CD14-positive monocyte (primary cell): ENCODE measurements around the gene RTN4R. TPM values are rescaled to one million over a fixed set of nuclear protein-coding genes. Genes with fewer than 3 reads are reported as not detected.
"Not testable (repeated sequence)": the region's sequence is repeated elsewhere in the genome, so short reads cannot be mapped to it uniquely, and the experiment has no call there.

Source experiments
- DNase-seq, 3 donors: peaks; one replicate each; pipeline ENCODE4 v3.0.0-alpha.2; 2011 to 2022
- H2AFZ ChIP-seq: 2 replicates; pipeline ENCODE4 v1.6.0; 2012; ENCODE audit warnings: mild to moderate bottlenecking, low read depth, low read length, inconsistent platforms; ENCODE audit not compliant: insufficient read depth, poor library complexity, severe bottlenecking
- H3K27ac ChIP-seq, 2 donors: 1 replicate in 1 of 2; 2 replicates in 1 of 2; pipeline ENCODE4 v1.5.1; 2012 to 2013; ENCODE audit warnings: low read length in 2 of 2, control low read depth in 1 of 2, inconsistent platforms in 1 of 2, low read depth in 1 of 2, mild to moderate bottlenecking in 1 of 2
- H3K27me3 ChIP-seq, 2 donors: one replicate each; pipeline versions ENCODE4 v1.6.0 to v1.6.1; 2011 to 2013; ENCODE audit warnings: low read length in 2 of 2; ENCODE audit not compliant: control insufficient read depth in 2 of 2, insufficient read depth in 2 of 2
- H3K36me3 ChIP-seq, 2 donors: replicated peaks in 1 of 2; 1 replicate in 1 of 2; 2 replicates in 1 of 2; pipeline versions ENCODE4 v1.5.1 to v1.6.1; 2012 to 2013; ENCODE audit warnings: low read length in 2 of 2, control low read depth in 1 of 2, inconsistent platforms in 1 of 2, mild to moderate bottlenecking in 1 of 2; ENCODE audit not compliant: insufficient read depth in 2 of 2, control insufficient read depth in 1 of 2
- H3K4me1 ChIP-seq, 2 donors: 1 replicate in 1 of 2; 2 replicates in 1 of 2; pipeline versions ENCODE4 v1.5.1 to v1.6.1; 2012 to 2013; ENCODE audit warnings: low read length in 2 of 2, control low read depth in 1 of 2, inconsistent platforms in 1 of 2, mild to moderate bottlenecking in 1 of 2, moderate library complexity in 1 of 2; ENCODE audit not compliant: insufficient read depth in 2 of 2, control insufficient read depth in 1 of 2
- H3K4me2 ChIP-seq: replicated peaks from 2 replicates; pipeline ENCODE3; 2012; ENCODE audit warnings: low read length, moderate library complexity, mild to moderate bottlenecking; ENCODE audit not compliant: poor library complexity, severe bottlenecking; ENCODE audit errors: extremely low read depth
- H3K4me3 ChIP-seq, 3 experiments: fragments of 200-600 bp in 1 of 3; sonication (generic) in 1 of 3; replicated peaks in 1 of 3; 1 replicate in 2 of 3; 2 replicates in 1 of 3; pipeline ENCODE4 v1.5.1; 2011 to 2013; ENCODE audit warnings: low read length in 3 of 3, mild to moderate bottlenecking in 3 of 3, control low read depth in 2 of 3, low read depth in 2 of 3, inconsistent platforms in 1 of 3, moderate library complexity in 1 of 3
- H3K79me2 ChIP-seq: 2 replicates; pipeline ENCODE4 v1.6.0; 2012; ENCODE audit warnings: mild to moderate bottlenecking, control low read depth, inconsistent platforms, low read length, moderate library complexity; ENCODE audit not compliant: insufficient read depth
- H3K9ac ChIP-seq: 2 replicates; pipeline ENCODE4 v1.6.0; 2017; ENCODE audit warnings: low read length, mild to moderate bottlenecking; ENCODE audit not compliant: insufficient read depth, poor library complexity, severe bottlenecking
- H3K9me3 ChIP-seq, 2 donors: replicated peaks in 1 of 2; 1 replicate in 1 of 2; 2 replicates in 1 of 2; pipeline versions ENCODE4 v1.5.1 to v1.6.1; 2012 to 2013; ENCODE audit warnings: low read length in 2 of 2, control low read depth in 1 of 2; ENCODE audit not compliant: control insufficient read depth in 1 of 2, insufficient read depth in 1 of 2
- H4K20me1 ChIP-seq: 2 replicates; pipeline ENCODE4 v1.6.0; 2012; ENCODE audit warnings: mild to moderate bottlenecking, low read length, control low read depth, moderate library complexity; ENCODE audit not compliant: insufficient read depth
- H3K27ac Mint-ChIP-seq, 7 donors: one replicate each; pipeline ENCODE4 v1.8.0; 2020; ENCODE audit warnings: mild to moderate bottlenecking in 7 of 7, mixed read lengths in 7 of 7, moderate library complexity in 6 of 7, inconsistent platforms in 2 of 7
- H3K27me3 Mint-ChIP-seq, 3 donors: one replicate each; pipeline ENCODE4 v1.8.0; 2021 to 2022; ENCODE audit warnings: low read depth in 3 of 3, mild to moderate bottlenecking in 3 of 3, mixed read lengths in 3 of 3, moderate library complexity in 3 of 3, inconsistent platforms in 1 of 3
- H3K36me3 Mint-ChIP-seq, 2 donors: one replicate each; pipeline ENCODE4 v1.8.0; 2020; ENCODE audit warnings: mixed read lengths in 2 of 2, inconsistent platforms in 1 of 2, mild to moderate bottlenecking in 1 of 2
- H3K4me1 Mint-ChIP-seq: one replicate; pipeline ENCODE4 v1.8.0; 2020; ENCODE audit warnings: mild to moderate bottlenecking, mixed read lengths
- H3K4me3 Mint-ChIP-seq, 2 donors: one replicate each; pipeline ENCODE4 v1.8.0; 2020; ENCODE audit warnings: mild to moderate bottlenecking in 2 of 2, mixed read lengths in 2 of 2, moderate library complexity in 1 of 2
- H3K9me3 Mint-ChIP-seq, 7 donors: one replicate each; pipeline ENCODE4 v1.8.0; 2020 to 2022; ENCODE audit warnings: mixed read lengths in 7 of 7, mild to moderate bottlenecking in 6 of 7, moderate library complexity in 6 of 7, inconsistent platforms in 2 of 7
- WGBS: methylation state at CpG from one replicate; pipeline ENCODE4 v1.1.5; 2013; ENCODE audit warnings: missing lambda C conversion rate; ENCODE audit not compliant: insufficient coverage; 5-methylcytosine and 5-hydroxymethylcytosine counted together
- intact Hi-C, 2 donors: fragments of 100-400 bp; cut with micrococcal nuclease; formaldehyde crosslinking; loops; one replicate each; pipeline versions ENCODE4 v1.15.0 to v1.15.1; 2023
- polyA plus RNA-seq, 3 donors: library from polyadenylated mRNA; depleted of rRNA in 1 of 3; unstranded in 2 of 3; stranded (reverse) in 1 of 3; fragments of 300-500 nt in 2 of 3; fragments of >200 nt in 1 of 3; fragmentation: Illumina TruSeq in 2 of 3; gene quantifications; 1 replicate in 2 of 3; 2 replicates in 1 of 3; pipeline ENCODE4 v1.2.3, GENCODE V29; 2012 to 2021
- TF ChIP-seq, protein P1 (sequence below): fragments of 200-600 bp; IDR thresholded peaks from one replicate; pipeline ENCODE4 v1.8.0; 2022; ENCODE audit warnings: antibody characterized with exemption, mild to moderate bottlenecking

Gene RTN4R
- polyA plus RNA-seq, 3 donors = not detected

DNA sequence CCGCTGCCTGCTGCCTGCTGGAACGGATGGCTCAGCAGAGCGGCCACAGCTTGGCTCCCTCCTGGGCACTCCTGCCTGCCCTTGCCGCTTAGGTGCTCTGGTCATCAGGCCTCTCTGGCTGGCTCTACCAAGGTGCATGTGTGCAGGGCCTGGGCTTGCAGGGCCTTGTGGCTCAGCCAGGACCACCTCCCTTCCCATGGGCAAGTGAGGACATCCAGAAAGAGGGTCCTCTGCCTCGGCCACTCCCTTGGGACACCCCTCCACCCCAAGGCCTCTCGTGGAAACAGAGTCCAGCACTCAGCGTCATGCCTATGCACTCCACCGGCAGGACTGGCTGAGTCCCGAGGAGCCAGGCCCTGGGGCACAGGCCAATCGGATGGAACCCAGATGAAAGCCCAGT is 6.3 kb upstream of the RTN4R start:
- H2AFZ ChIP-seq, H3K79me2 ChIP-seq, H3K4me3 ChIP-seq, H3K27me3 ChIP-seq, H3K27me3 Mint-ChIP-seq, H3K27ac Mint-ChIP-seq, H3K4me1 ChIP-seq, H3K36me3 Mint-ChIP-seq, H3K4me1 Mint-ChIP-seq, H3K9me3 Mint-ChIP-seq, H4K20me1 ChIP-seq, H3K36me3 ChIP-seq, H3K9me3 ChIP-seq, H3K27ac ChIP-seq, H3K9ac ChIP-seq, H3K4me2 ChIP-seq, H3K4me3 Mint-ChIP-seq, DNase-seq: not testable (repeated sequence)
- 100% methylated on average over 2 of the region's 10 CpGs for WGBS
- intact Hi-C loops = loop anchor here in 1 of 2 donors (10.0 kb wide), 1 partner anchor 1310 kb away; no protein-coding TSS in a partner anchor

DNA sequence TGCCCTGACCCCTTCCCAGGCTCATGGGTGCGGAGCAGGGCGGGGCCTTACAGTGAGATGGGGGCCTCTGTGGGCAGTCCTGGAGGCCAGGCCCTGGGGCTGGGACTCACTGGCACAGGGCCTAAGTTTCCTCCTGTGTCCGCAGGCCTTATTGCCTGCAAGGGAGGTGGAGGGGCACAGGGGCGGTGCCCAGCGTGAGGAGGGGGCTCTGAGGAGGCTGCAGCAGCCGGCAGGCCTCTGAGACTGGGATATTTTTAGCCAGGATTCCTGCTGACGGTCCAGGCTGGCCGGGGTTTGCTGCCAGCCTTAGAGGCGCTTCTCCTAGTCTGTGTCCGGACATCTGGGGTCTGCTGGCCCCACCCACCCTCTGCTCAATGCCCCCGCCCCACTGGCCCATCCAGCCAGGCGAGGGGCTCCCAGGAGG is 5.7 kb upstream of the RTN4R start:
- H3K4me3 Mint-ChIP-seq = no peak overlapping the region

More for the DNA sequence above, 5.7 kb upstream of the RTN4R start:
- Histone ChIP-seq H3K27ac (no peak overlapping the region), H3K36me3 (no peaks in the 10 kb centered on the region), H3K4me1 (no peaks in the 10 kb centered on the region), H3K4me3 (no peak overlapping the region), H3K9ac (no peak overlapping the region), H2AFZ (no peak overlapping the region), H4K20me1 (no peaks in the 10 kb centered on the region), H3K4me2 (no peak overlapping the region), H3K27me3 (no peaks in the 10 kb centered on the region), H3K9me3 (no peaks in the 10 kb centered on the region), H3K79me2 (no peaks in the 10 kb centered on the region)
- Mint-ChIP-seq H3K27me3 (peaks cover 0 to 5% (median under 1%) of the 10 kb centered on the region in 3 donors), H3K4me1 (peaks cover under 1% of the 10 kb centered on the region), H3K9me3 (no peaks in the 10 kb centered on the region), H3K27ac (no peak overlapping the region), H3K36me3 (no peaks in the 10 kb centered on the region)
- intact Hi-C loops = loop anchor here in 1 of 2 donors (10.0 kb wide), 1 partner anchor 1309 kb away; no protein-coding TSS in a partner anchor
- no peak for DNase-seq
- TF ChIP-seq, protein P1, sequence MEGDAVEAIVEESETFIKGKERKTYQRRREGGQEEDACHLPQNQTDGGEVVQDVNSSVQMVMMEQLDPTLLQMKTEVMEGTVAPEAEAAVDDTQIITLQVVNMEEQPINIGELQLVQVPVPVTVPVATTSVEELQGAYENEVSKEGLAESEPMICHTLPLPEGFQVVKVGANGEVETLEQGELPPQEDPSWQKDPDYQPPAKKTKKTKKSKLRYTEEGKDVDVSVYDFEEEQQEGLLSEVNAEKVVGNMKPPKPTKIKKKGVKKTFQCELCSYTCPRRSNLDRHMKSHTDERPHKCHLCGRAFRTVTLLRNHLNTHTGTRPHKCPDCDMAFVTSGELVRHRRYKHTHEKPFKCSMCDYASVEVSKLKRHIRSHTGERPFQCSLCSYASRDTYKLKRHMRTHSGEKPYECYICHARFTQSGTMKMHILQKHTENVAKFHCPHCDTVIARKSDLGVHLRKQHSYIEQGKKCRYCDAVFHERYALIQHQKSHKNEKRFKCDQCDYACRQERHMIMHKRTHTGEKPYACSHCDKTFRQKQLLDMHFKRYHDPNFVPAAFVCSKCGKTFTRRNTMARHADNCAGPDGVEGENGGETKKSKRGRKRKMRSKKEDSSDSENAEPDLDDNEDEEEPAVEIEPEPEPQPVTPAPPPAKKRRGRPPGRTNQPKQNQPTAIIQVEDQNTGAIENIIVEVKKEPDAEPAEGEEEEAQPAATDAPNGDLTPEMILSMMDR = no peak
- WGBS = 98% methylated on average over 7 of the region's 12 CpGs
